Thoracic aorta (tissue), 2 donors: ENCODE measurements around the gene TMEM82. TPM values are rescaled to one million over a fixed set of nuclear protein-coding genes. Genes with fewer than 3 reads are reported as not detected.

Source experiments
- ATAC-seq: fragments of 150-250 bp; one replicate; pipeline ENCODE4 v1.8.0; 2017; ENCODE audit warnings: low read depth; ENCODE audit not compliant: insufficient number of reproducible peaks, low FRiP score
- DNase-seq: peaks from one replicate; pipeline ENCODE4 v3.0.0-alpha.2; 2020; ENCODE audit warnings: low spot score
- H3K27ac ChIP-seq, 2 donors: fragments of 200-600 bp; sonication (generic); 1 replicate in 1 of 2; 2 replicates in 1 of 2; pipeline ENCODE4 v1.5.1; 2016; ENCODE audit warnings: mild to moderate bottlenecking in 2 of 2, moderate library complexity in 2 of 2
- H3K27me3 ChIP-seq: fragments of 200-600 bp; sonication (generic); replicated peaks from 2 replicates; pipeline ENCODE4 v1.6.0; 2016; ENCODE audit warnings: mild to moderate bottlenecking; ENCODE audit not compliant: insufficient read depth
- H3K36me3 ChIP-seq: fragments of 200-600 bp; sonication (generic); one replicate; pipeline ENCODE4 v1.5.1; 2016
- H3K4me1 ChIP-seq, 2 donors: fragments of 200-600 bp; sonication (generic); 1 replicate in 1 of 2; 2 replicates in 1 of 2; pipeline versions ENCODE4 v1.5.1 to v1.6.0; 2016; ENCODE audit warnings: low read depth in 2 of 2, mild to moderate bottlenecking in 1 of 2; ENCODE audit not compliant: control insufficient read depth in 1 of 2
- H3K4me3 ChIP-seq: fragments of 200-600 bp; sonication (generic); 2 replicates; pipeline ENCODE4 v1.5.1; 2016; ENCODE audit warnings: mild to moderate bottlenecking
- H3K9me3 ChIP-seq: fragments of 200-600 bp; sonication (generic); 2 replicates; pipeline ENCODE4 v1.5.1; 2016
- total RNA-seq, 2 donors: library from RNA; depleted of rRNA; stranded (reverse); fragments of >200 nt; gene quantifications; one replicate each; pipeline versions ENCODE4 v1.1.0 to v1.2.3, GENCODE V29; 2016
- TF ChIP-seq, protein P1 (sequence below): fragments of 200-600 bp; sonication (generic); IDR thresholded peaks from one replicate; pipeline ENCODE4 v1.5.1; 2019; ENCODE audit warnings: antibody characterized with exemption

The TMEM82 gene
- total RNA-seq, 2 donors from 2014 or later = not detected

DNA sequence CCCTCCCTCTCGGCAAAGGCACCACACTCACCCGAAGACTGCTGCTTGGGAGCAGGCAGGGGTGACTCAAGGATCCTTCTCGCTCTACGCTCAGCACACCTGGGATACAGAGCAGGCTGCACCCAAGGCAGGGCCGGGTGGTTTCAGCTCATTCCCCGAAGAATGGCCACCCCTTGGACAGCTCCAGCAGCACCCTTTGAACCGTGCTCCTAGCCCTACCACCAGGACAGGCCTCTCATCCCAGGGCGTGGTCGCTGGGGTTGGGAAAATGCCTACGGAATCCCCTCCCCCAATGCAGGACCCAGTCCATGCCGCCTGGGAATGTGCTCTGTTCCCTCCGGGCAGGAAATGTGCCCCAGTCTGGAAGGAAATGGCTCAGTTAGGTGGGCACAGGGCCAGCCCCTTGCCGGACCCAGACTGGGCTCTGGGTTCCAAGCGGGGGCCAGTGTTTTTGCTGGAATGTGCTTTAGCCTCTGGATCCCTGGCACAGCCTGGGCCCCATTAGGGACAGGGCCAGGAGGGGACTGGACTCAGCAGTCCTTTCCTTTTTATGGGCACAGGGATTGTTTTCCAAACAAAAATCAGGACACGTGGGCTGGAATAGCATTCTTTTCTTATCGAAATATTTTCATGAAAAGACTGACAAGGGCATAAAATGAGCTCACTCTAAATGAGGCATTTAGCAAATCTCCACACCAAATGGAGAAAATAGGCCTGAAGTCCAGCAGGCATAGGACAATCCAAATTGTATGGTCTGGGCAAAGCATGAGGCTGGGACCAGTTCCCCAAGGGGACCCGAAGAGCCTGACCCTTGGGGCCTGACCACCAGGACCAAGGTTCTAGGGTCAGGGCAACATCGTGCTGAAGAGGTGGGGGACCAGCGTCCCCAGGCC lies 7.3 kb downstream of the TMEM82 start:
- ATAC-seq = peak; percentile 84
- H3K4me1 ChIP-seq = peaks cover 46 to 79% of the 10 kb centered on the region in 2 donors
- H3K4me3 ChIP-seq = peak overlapping the region; percentile 67
- H3K27ac ChIP-seq = peak overlapping the region; percentile 95 to 99
- no peaks in the 10 kb centered on the region for H3K27me3 ChIP-seq
- no peaks in the 10 kb centered on the region for H3K36me3 ChIP-seq
- H3K9me3 ChIP-seq = no peaks in the 10 kb centered on the region
- peak; percentile 81 for DNase-seq
- TF ChIP-seq, protein P1, sequence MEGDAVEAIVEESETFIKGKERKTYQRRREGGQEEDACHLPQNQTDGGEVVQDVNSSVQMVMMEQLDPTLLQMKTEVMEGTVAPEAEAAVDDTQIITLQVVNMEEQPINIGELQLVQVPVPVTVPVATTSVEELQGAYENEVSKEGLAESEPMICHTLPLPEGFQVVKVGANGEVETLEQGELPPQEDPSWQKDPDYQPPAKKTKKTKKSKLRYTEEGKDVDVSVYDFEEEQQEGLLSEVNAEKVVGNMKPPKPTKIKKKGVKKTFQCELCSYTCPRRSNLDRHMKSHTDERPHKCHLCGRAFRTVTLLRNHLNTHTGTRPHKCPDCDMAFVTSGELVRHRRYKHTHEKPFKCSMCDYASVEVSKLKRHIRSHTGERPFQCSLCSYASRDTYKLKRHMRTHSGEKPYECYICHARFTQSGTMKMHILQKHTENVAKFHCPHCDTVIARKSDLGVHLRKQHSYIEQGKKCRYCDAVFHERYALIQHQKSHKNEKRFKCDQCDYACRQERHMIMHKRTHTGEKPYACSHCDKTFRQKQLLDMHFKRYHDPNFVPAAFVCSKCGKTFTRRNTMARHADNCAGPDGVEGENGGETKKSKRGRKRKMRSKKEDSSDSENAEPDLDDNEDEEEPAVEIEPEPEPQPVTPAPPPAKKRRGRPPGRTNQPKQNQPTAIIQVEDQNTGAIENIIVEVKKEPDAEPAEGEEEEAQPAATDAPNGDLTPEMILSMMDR = no peak

DNA sequence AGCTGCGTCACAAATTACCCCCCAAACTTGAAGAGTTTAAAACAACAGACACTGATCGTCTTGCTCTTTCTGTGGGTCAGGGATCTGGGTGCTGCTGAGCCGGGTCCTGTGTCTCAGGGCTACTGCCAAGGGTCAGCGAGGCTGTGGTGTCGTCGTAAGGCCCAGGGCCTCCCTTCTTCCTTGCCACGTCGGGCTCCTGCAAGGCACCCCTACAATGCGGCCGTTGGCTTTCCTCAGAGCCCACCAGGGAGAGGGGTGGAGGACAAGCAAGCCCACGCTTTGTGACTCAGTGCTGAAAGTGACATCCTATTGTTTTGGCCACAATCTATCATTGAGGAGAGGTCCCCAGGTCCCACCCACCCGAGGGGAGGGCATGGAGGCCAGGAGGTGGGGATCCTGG lies 8.6 kb downstream of the TMEM82 start:
- Histone ChIP-seq H3K36me3 (no peaks in the 10 kb centered on the region), H3K27ac (peak overlapping the region; percentile 95 to 99), H3K27me3 (no peaks in the 10 kb centered on the region), H3K4me3 (no peak overlapping the region), H3K9me3 (no peaks in the 10 kb centered on the region), H3K4me1 (peaks cover 49 to 89% of the 10 kb centered on the region in 2 donors)
- DNase-seq (no peak), ATAC-seq (no peak)
- TF ChIP-seq, protein P1 = no peak

DNA sequence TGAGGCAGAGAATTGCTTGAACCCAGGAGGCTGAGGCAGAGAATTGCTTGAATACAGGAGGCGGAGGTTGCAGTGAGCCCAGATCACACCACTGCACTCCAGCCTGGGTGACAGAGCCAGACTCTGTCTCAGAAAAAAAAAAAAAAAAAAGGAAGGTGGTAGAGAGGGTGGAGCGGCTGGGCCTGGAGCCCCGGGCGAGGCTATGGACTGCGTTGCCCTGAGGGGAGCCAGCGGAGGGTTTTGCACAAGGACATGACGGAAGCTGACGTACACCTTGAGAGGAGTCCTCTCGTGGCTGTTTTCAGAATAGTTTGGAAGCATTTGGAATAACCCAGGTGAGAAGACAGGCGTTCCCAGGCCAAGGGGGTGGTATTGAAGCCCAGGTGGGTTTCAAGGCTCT lies 9.4 kb downstream of the TMEM82 start:
- H3K27me3 ChIP-seq = no peaks in the 10 kb centered on the region
- TF ChIP-seq, protein P1 = no peak
- no peaks in the 10 kb centered on the region for H3K36me3 ChIP-seq
- H3K4me3 ChIP-seq = peak overlapping the region; percentile 55
- no peak for DNase-seq
- H3K27ac ChIP-seq = peak overlapping the region; percentile 95 to 99
- no peak for ATAC-seq
- peaks cover 43 to 89% of the 10 kb centered on the region in 2 donors for H3K4me1 ChIP-seq
- H3K9me3 ChIP-seq = no peaks in the 10 kb centered on the region

DNA sequence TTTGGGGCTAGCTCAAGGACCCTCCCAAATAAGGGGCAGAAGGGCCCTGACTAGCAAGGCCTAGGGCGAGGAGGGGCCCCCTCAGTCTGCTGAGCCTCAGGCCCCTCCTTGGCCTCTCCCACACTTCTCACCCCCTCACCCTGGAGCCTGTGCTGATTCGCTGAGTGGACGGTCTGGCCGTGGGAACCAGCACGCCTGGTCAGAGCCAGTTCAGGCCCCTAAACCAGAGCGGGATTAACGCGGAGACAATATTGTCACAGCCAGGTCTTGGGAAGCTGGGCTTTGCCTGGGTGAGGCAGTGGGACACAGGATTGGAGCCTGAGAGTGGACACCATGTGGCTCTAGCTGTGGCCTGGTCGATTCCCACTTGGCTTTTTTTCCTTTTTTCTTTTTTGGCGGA lies 11.5 kb downstream of the TMEM82 start:
- H3K27me3 ChIP-seq = no peaks in the 10 kb centered on the region
- DNase-seq (no peak), ATAC-seq (no peak)
- H3K4me1 ChIP-seq = peaks cover 29 to 82% of the 10 kb centered on the region in 2 donors
- H3K36me3 ChIP-seq = no peaks in the 10 kb centered on the region
- H3K4me3 ChIP-seq = no peak overlapping the region
- no peaks in the 10 kb centered on the region for H3K9me3 ChIP-seq
- peak overlapping the region; percentile 95 to 99 for H3K27ac ChIP-seq
- TF ChIP-seq, protein P1 = no peak

DNA sequence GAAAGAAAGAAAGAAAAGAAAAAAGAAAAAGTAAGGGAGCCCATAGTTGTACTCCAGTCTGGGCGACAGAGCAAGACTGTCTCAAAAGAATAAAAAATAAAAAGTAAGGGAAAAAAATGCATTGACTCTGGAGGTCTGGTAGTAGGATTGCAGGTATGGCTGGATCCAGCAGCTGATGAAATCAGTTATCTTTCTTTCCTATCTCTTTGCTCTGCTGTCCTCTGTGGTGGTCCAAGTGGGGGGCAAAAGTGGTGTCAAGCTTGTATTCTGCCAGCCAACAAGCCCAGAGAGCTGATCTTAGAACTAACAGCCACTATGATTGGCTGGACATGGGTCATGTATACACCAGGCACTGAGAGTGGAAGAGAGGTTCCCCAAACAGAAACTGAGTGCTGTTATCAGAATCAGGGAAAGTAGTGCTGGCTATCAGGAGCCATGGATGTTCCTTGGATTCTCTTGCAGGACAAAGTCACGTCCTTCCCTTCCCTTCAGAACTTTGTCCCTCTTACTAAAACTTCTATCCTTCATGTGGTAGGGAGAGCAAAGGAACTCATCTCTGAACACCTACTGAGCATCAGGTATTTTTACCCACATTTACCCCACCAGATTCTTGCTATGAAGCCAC lies 12.8 kb downstream of the TMEM82 start:
- Histone ChIP-seq H3K4me1 (peaks cover 21 to 71% of the 10 kb centered on the region in 2 donors), H3K27ac (peak overlapping the region; percentile 93 to 98), H3K27me3 (no peaks in the 10 kb centered on the region), H3K4me3 (no peak overlapping the region), H3K9me3 (no peaks in the 10 kb centered on the region), H3K36me3 (no peaks in the 10 kb centered on the region)
- TF ChIP-seq, protein P1 = no peak
- ATAC-seq (no peak), DNase-seq (no peak)
